HepG2 (cell line): ENCODE measurements around the gene NUSAP1. TPM values are rescaled to one million over a fixed set of nuclear protein-coding genes. Genes with fewer than 3 reads are reported as not detected.

Experiments used
- ATAC-seq: fragments of 200-7000 bp; cut with Tn5 transposase; 3 replicates; pipeline ENCODE4 v1.9.1; 2020; ENCODE audit warnings: mild to moderate bottlenecking, moderate library complexity
- BruUV-seq: library from RNA; stranded (reverse); fragments of 400-500 nt; replicated peaks from 2 replicates; lab custom pipeline; 2021; lab: Mats Ljungman, UMichigan
- CTCF ChIA-PET: fragments of 300-600 bp; formaldehyde crosslinking; extraction: SDS; loops from one replicate; lab custom pipeline; 2021; ENCODE audit warnings: low total read pairs, inconsistent platforms, low intra/inter-chr PET ratio; lab: Yijun Ruan, JAX
- POLR2A ChIA-PET: fragments of 350-600 bp; sonication (Branson Sonifier 250); formaldehyde crosslinking; loops from one replicate; lab custom pipeline; 2020; ENCODE audit warnings: antibody characterized with exemption, inconsistent platforms; lab: Yijun Ruan, JAX
- DNase-seq: peaks from one replicate; pipeline ENCODE4 v3.0.0-alpha.2; 2015; ENCODE audit warnings: low spot score
- FAIRE-seq: peaks from 3 replicates; lab custom pipeline; 2011; peaks lifted over from hg19 to GRCh38; lab: Jason Lieb, UNC
- H2AFZ ChIP-seq: one replicate; pipeline ENCODE4 v1.6.1; 2011; ENCODE audit warnings: low read length, inconsistent platforms
- H3K27ac ChIP-seq: fragments of 300-600 bp; 3 replicates; pipeline ENCODE4 v1.8.0; 2011; ENCODE audit warnings: mixed run types, mild to moderate bottlenecking, mixed read lengths, low read length, inconsistent platforms; ENCODE audit not compliant: insufficient read depth; ENCODE audit errors: extremely low read length
- H3K27me3 ChIP-seq, 2 experiments: fragments of 200-600 bp in 1 of 2; 2 replicates in 1 of 2; 3 replicates in 1 of 2; pipeline versions ENCODE4 v1.6.0 to v1.8.0; 2011; ENCODE audit warnings: low read length in 2 of 2, mild to moderate bottlenecking in 2 of 2, moderate library complexity in 2 of 2, inconsistent platforms in 1 of 2; ENCODE audit not compliant: insufficient read depth in 2 of 2, control insufficient read depth in 1 of 2
- H3K36me3 ChIP-seq, 2 experiments: fragments of 200-600 bp in 1 of 2; replicated peaks in 1 of 2; 2 replicates in 1 of 2; 3 replicates in 1 of 2; pipeline versions ENCODE4 v1.5.1 to v1.8.0; 2011; ENCODE audit warnings: low read length in 2 of 2, inconsistent platforms in 1 of 2; ENCODE audit not compliant: insufficient read depth in 2 of 2, control insufficient read depth in 1 of 2
- H3K4me1 ChIP-seq: 2 replicates; pipeline ENCODE4 v1.5.1; 2012; ENCODE audit warnings: low read length, inconsistent platforms; ENCODE audit not compliant: insufficient read depth
- H3K4me2 ChIP-seq: 2 replicates; pipeline ENCODE4 v1.6.0; 2011; ENCODE audit warnings: low read depth, low read length, inconsistent platforms
- H3K4me3 ChIP-seq, 3 experiments: fragments of 200-600 bp in 1 of 3; sonication (generic), shearing (Covaris generic) in 1 of 3; replicated peaks in 1 of 3; 2 replicates each; pipeline ENCODE4 v1.5.1; 2011 to 2016; ENCODE audit warnings: low read length in 3 of 3, inconsistent platforms in 2 of 3, low read depth in 2 of 3, mild to moderate bottlenecking in 2 of 3, control low read depth in 1 of 3, mixed read lengths in 1 of 3; ENCODE audit not compliant: insufficient read depth in 1 of 3
- H3K79me2 ChIP-seq: one replicate; pipeline ENCODE4 v1.6.1; 2011; ENCODE audit warnings: low read length, inconsistent platforms; ENCODE audit not compliant: insufficient read depth
- H3K9ac ChIP-seq: 2 replicates; pipeline ENCODE4 v1.6.0; 2011; ENCODE audit warnings: mild to moderate bottlenecking, low read depth, low read length, inconsistent platforms; ENCODE audit not compliant: insufficient read depth
- H3K9me3 ChIP-seq: 2 replicates; pipeline ENCODE4 v1.5.1; 2012; ENCODE audit warnings: mild to moderate bottlenecking, low read length
- H4K20me1 ChIP-seq: 2 replicates; pipeline ENCODE4 v1.6.0; 2011; ENCODE audit warnings: inconsistent platforms, mild to moderate bottlenecking, low read length, moderate library complexity; ENCODE audit not compliant: insufficient read depth
- BHLHE40 ChIP-seq: IDR thresholded peaks from 2 replicates; pipeline ENCODE4 v1.6.1; 2011; ENCODE audit warnings: low read length, improper control_type of control experiment
- KLF13 ChIP-seq: sonication (generic); formaldehyde crosslinking; IDR thresholded peaks from 2 replicates; pipeline ENCODE4 v1.4.0; 2020; ENCODE audit warnings: mild to moderate bottlenecking, missing genetic modification reagents
- MATR3 ChIP-seq: sonication (generic); formaldehyde crosslinking; IDR thresholded peaks from 2 replicates; pipeline ENCODE4 v1.4.0; 2020; ENCODE audit warnings: missing genetic modification reagents
- MLLT10 ChIP-seq: sonication (generic); formaldehyde crosslinking; IDR thresholded peaks from 2 replicates; pipeline ENCODE4 v1.4.0; 2020; ENCODE audit warnings: missing genetic modification reagents
- SIN3A ChIP-seq: IDR thresholded peaks from 2 replicates; pipeline ENCODE4 v1.6.1; 2011; ENCODE audit warnings: low read depth, mild to moderate bottlenecking, control low read depth, low read length, borderline replicate concordance
- ZNF180 ChIP-seq: sonication (generic); formaldehyde crosslinking; IDR thresholded peaks from 2 replicates; pipeline ENCODE4 v1.4.0; 2020; ENCODE audit warnings: low read depth, missing genetic modification reagents, borderline replicate concordance
- ZNF468 ChIP-seq: sonication (generic); formaldehyde crosslinking; IDR thresholded peaks from 2 replicates; pipeline ENCODE4 v1.8.0; 2022; ENCODE audit warnings: mild to moderate bottlenecking, moderate library complexity, missing genetic modification reagents
- ZNF674 ChIP-seq: sonication (generic); formaldehyde crosslinking; IDR thresholded peaks from 2 replicates; pipeline ENCODE4 v1.5.0; 2020; ENCODE audit warnings: low read depth, mild to moderate bottlenecking, missing genetic modification reagents
- ZNF720 ChIP-seq: sonication (generic); formaldehyde crosslinking; IDR thresholded peaks from 2 replicates; pipeline ENCODE4 v1.4.0; 2020; ENCODE audit warnings: missing genetic modification reagents
- ZSCAN9 ChIP-seq: IDR thresholded peaks from 2 replicates; pipeline ENCODE4 v1.6.1; 2016; ENCODE audit warnings: borderline replicate concordance
- WGBS: methylation state at CpG from one replicate; pipeline ENCODE4 v1.1.6; 2017; ENCODE audit warnings: low lambda C conversion rate; 5-methylcytosine and 5-hydroxymethylcytosine counted together
- in situ Hi-C: cut with HindIII; loops from 2 replicates; pipeline ENCODE4 v1.10.0; 2017; ENCODE audit warnings: low pct_unique_long_range_greater_than_20kb; ENCODE audit not compliant: extremely low pct_ligation_motif_present
- intact Hi-C: fragments of 100-400 bp; cut with micrococcal nuclease; formaldehyde crosslinking; loops from one replicate; pipeline ENCODE4 v1.10.0; 2022; ENCODE audit not compliant: unreplicated experiment
- polyA plus RNA-seq, 8 experiments: library from polyadenylated mRNA; depleted of rRNA in 3 of 8; stranded (reverse) in 7 of 8; unstranded in 1 of 8; fragments of >200 nt; fragmentation: Illumina TruSeq in 4 of 8; extraction: Trizol in 4 of 8; gene quantifications; 2 replicates each; pipeline versions ENCODE4 v1.2.1 to v1.2.3, GENCODE V29; 2011 to 2016; ENCODE audit warnings: low read depth in 4 of 8, missing spikeins in 1 of 8, mixed read lengths in 1 of 8; ENCODE audit not compliant: insufficient read depth in 1 of 8
- total RNA-seq, 5 experiments: library from RNA; depleted of rRNA; stranded (reverse); fragments of >200 nt; fragmentation: Illumina TruSeq; extraction: Trizol; gene quantifications; 2 replicates each; pipeline ENCODE4 v1.2.3, GENCODE V29; 2016; ENCODE audit warnings: low read depth in 1 of 5
- TF ChIP-seq, protein P1 (sequence below): sonication (generic); formaldehyde crosslinking; IDR thresholded peaks from 2 replicates; pipeline ENCODE4 v1.5.0; 2020; ENCODE audit warnings: missing genetic modification reagents
- TF ChIP-seq, protein P2 (sequence below): sonication (generic); formaldehyde crosslinking; IDR thresholded peaks from 2 replicates; pipeline ENCODE4 v1.5.0; 2020; ENCODE audit warnings: missing genetic modification reagents, mild to moderate bottlenecking, borderline replicate concordance

Gene NUSAP1
- total and polyA plus RNA-seq, 2 of the 13 experiments (the other 11 are each of a cell fraction or from before 2014, with no cell fraction given): 59.5 to 106 TPM

- Histone ChIP-seq H3K4me3 (no peak overlapping the region), H4K20me1 (no peaks in the 10 kb centered on the region), H3K9me3 (no peaks in the 10 kb centered on the region), H3K79me2 (peaks cover 42% of the 10 kb centered on the region), H3K9ac (no peak overlapping the region), H3K4me2 (no peak overlapping the region), H3K27ac (no peak overlapping the region), H3K4me1 (peaks cover 23% of the 10 kb centered on the region), H2AFZ (no peak overlapping the region), H3K27me3 (no peaks in the 10 kb centered on the region), H3K36me3 (peaks cover 14 to 63% of the 10 kb centered on the region in 2 experiments)
- TF ChIP-seq ZNF180 (no peak), MATR3 (no peak), ZNF468 (CRISPR knock-in tag) (no peak), ZNF674 (CRISPR knock-in tag) (no peak), ZNF720 (CRISPR knock-in tag) (no peak), SIN3A (no peak), ZSCAN9 (CRISPR knock-in tag) (no peak), KLF13 (CRISPR knock-in tag) (no peak), MLLT10 (CRISPR knock-in tag) (no peak), BHLHE40 (no peak)
- TF ChIP-seq, protein P1, sequence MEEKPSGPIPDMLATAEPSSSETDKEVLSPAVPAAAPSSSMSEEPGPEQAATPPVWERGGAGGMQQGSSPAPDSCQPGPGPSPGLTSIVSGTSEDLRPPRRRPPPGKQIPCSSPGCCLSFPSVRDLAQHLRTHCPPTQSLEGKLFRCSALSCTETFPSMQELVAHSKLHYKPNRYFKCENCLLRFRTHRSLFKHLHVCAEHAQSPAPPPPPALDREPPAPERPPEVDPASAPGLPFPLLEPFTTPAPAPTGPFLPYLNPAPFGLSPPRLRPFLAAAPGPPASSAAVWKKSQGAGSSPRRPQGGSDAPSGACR (CRISPR knock-in tag): no peak
- TF ChIP-seq, protein P2, sequence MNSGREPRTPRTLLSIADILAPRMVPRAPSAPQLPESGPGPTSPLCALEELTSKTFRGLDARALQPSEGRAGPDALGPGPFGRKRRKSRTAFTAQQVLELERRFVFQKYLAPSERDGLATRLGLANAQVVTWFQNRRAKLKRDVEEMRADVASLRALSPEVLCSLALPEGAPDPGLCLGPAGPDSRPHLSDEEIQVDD: no peak
- WGBS: 95% methylated on average over 4 of the region's 4 CpGs
- DNase-seq (no peak), FAIRE-seq (no peak), ATAC-seq (no peak)
- in situ Hi-C loops (no loop called here), intact Hi-C loops (no loop called here)
- CTCF ChIA-PET: no interaction called here
- no TSS peak for BruUV-seq
- POLR2A ChIA-PET: no interaction called here
Observed at GRCh38 chr15:41341519-41341918, 8.8 kb downstream of the NUSAP1 start.
